Measurements from ENCODE around the gene FNDC3B. TPM values are rescaled to one million over a fixed set of nuclear protein-coding genes. Genes with fewer than 3 reads are reported as not detected.

Gene FNDC3B
- total and polyA plus RNA-seq, 2 donors from 2014 or later = 11.8 to 185 TPM

GRCh38 chr3:172096881-172097420 is 57.6 kb downstream of the FNDC3B start:
- Histone ChIP-seq H3K9me3 (ENCODE audit: control insufficient read depth in 2 of 3, insufficient read depth in 1 of 3, low read length in 3 of 3) (no peaks in the 10 kb centered on the region), H3K36me3 (ENCODE audit: control insufficient read depth in 2 of 3, insufficient read depth in 3 of 3, low read length in 3 of 3) (no peaks in the 10 kb centered on the region), H3K9ac (ENCODE audit: low read length in 3 of 3) (no peak overlapping the region), H3K4me3 (ENCODE audit: low read length in 3 of 3) (no peak overlapping the region), H3K27ac (ENCODE audit: low read depth in 2 of 2, low read length in 2 of 2) (no peak overlapping the region), H3K4me1 (ENCODE audit: control insufficient read depth in 2 of 3, insufficient read depth in 2 of 3, low read depth in 1 of 3, low read length in 3 of 3) (peaks cover 0 to 29% (median 2%) of the 10 kb centered on the region in 3 donors), H3K27me3 (ENCODE audit: control insufficient read depth, insufficient read depth, low read length) (no peaks in the 10 kb centered on the region)
- FAIRE-seq (no peak), DNase-seq (no peak)
- intact Hi-C loops (cut with DNase I) = no loop called here
- TF ChIP-seq CTCF (IDR thresholded peaks at IDR 0.05; ENCODE audit: borderline replicate concordance, extremely low read depth, insufficient read depth) = no peak

- Histone ChIP-seq H3K36me3 (ENCODE audit: control insufficient read depth in 2 of 3, insufficient read depth in 3 of 3, low read length in 3 of 3) (no peaks in the 10 kb centered on the region), H3K4me3 (ENCODE audit: low read length in 3 of 3) (no peak overlapping the region), H3K27me3 (ENCODE audit: control insufficient read depth, insufficient read depth, low read length) (no peaks in the 10 kb centered on the region), H3K9ac (ENCODE audit: low read length in 3 of 3) (no peak overlapping the region), H3K9me3 (ENCODE audit: control insufficient read depth in 2 of 3, insufficient read depth in 1 of 3, low read length in 3 of 3) (no peaks in the 10 kb centered on the region), H3K27ac (ENCODE audit: low read depth in 2 of 2, low read length in 2 of 2) (no peak overlapping the region), H3K4me1 (ENCODE audit: control insufficient read depth in 2 of 3, insufficient read depth in 2 of 3, low read depth in 1 of 3, low read length in 3 of 3) (peaks cover 0 to 34% (median 3%) of the 10 kb centered on the region in 3 donors)
- no peak for DNase-seq
- intact Hi-C loops (cut with DNase I) = no loop called here
- TF ChIP-seq CTCF (IDR thresholded peaks at IDR 0.05; ENCODE audit: borderline replicate concordance, extremely low read depth, insufficient read depth) = no peak
- FAIRE-seq = no peak
Observed at GRCh38 chr3:172097585-172097984, 58.2 kb downstream of the FNDC3B start.

GRCh38 chr3:172098698-172099494 is 59.5 kb downstream of the FNDC3B start:
- H3K9ac ChIP-seq (ENCODE audit: low read length in 3 of 3) = no peak overlapping the region
- no peaks in the 10 kb centered on the region for H3K27me3 ChIP-seq (ENCODE audit: control insufficient read depth, insufficient read depth, low read length)
- intact Hi-C loops (cut with DNase I) = no loop called here
- peak in 1 of 5 donors; percentile 16 for DNase-seq
- no peak for FAIRE-seq
- H3K36me3 ChIP-seq (ENCODE audit: control insufficient read depth in 2 of 3, insufficient read depth in 3 of 3, low read length in 3 of 3) = no peaks in the 10 kb centered on the region
- no peak overlapping the region for H3K4me3 ChIP-seq (ENCODE audit: low read length in 3 of 3)
- peaks cover 0 to 34% (median 13%) of the 10 kb centered on the region in 3 donors for H3K4me1 ChIP-seq (ENCODE audit: control insufficient read depth in 2 of 3, insufficient read depth in 2 of 3, low read depth in 1 of 3, low read length in 3 of 3)
- no peaks in the 10 kb centered on the region for H3K9me3 ChIP-seq (ENCODE audit: control insufficient read depth in 2 of 3, insufficient read depth in 1 of 3, low read length in 3 of 3)
- H3K27ac ChIP-seq (ENCODE audit: low read depth in 2 of 2, low read length in 2 of 2) = no peak overlapping the region
- no peak for TF ChIP-seq CTCF (IDR thresholded peaks at IDR 0.05; ENCODE audit: borderline replicate concordance, extremely low read depth, insufficient read depth)
